Stomach (tissue), 4 donors: ENCODE data around the gene NMUR2.

ENCODE experiments used
- EP300 ChIP-seq: sonication (generic); formaldehyde crosslinking; IDR thresholded peaks from one replicate; pipeline ENCODE4 v1.6.1; 2017; ENCODE audit warnings: antibody characterized with exemption
- POLR2A ChIP-seq, 4 donors: fragments of 450-650 bp; IDR thresholded peaks; one replicate each; pipeline ENCODE4 v1.6.1; 2016; ENCODE audit warnings: antibody characterized with exemption in 4 of 4, control low read depth in 2 of 4, mild to moderate bottlenecking in 1 of 4, moderate library complexity in 1 of 4
- POLR2AphosphoS5 ChIP-seq, 3 donors: sonication (generic); formaldehyde crosslinking; IDR thresholded peaks; one replicate each; pipeline ENCODE4 v1.6.1; 2016; ENCODE audit warnings: antibody characterized with exemption in 3 of 3
- TF ChIP-seq, protein P1 (sequence below), 7 experiments: fragments of 450-650 bp in 4 of 7; fragments of 200-600 bp in 3 of 7; sonication (generic) in 3 of 7; IDR thresholded peaks; one replicate each; pipeline ENCODE4 v1.5.1; 2016 to 2019; ENCODE audit warnings: antibody characterized with exemption in 7 of 7, control low read depth in 2 of 7, mild to moderate bottlenecking in 1 of 7

DNA sequence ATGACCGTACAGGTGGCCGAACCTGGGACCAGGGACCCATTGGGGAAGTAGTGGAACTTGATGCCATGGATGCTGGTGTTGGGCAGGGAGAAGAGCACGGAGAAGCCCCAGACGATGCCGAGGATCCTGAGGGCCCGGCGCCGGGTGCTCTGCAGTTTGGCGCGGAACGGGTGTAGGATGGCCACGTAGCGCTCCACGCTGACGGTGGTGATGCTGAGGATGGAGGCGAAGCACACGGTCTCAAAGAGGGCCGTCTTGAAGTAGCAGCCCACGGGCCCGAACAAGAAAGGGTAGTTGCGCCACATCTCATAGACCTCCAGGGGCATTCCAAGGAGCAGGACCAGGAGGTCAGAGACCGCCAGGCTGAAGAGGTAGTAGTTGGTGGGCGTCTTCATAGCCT is 585 bp downstream of the NMUR2 start:
- TF ChIP-seq, protein P1, sequence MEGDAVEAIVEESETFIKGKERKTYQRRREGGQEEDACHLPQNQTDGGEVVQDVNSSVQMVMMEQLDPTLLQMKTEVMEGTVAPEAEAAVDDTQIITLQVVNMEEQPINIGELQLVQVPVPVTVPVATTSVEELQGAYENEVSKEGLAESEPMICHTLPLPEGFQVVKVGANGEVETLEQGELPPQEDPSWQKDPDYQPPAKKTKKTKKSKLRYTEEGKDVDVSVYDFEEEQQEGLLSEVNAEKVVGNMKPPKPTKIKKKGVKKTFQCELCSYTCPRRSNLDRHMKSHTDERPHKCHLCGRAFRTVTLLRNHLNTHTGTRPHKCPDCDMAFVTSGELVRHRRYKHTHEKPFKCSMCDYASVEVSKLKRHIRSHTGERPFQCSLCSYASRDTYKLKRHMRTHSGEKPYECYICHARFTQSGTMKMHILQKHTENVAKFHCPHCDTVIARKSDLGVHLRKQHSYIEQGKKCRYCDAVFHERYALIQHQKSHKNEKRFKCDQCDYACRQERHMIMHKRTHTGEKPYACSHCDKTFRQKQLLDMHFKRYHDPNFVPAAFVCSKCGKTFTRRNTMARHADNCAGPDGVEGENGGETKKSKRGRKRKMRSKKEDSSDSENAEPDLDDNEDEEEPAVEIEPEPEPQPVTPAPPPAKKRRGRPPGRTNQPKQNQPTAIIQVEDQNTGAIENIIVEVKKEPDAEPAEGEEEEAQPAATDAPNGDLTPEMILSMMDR (IDR thresholded peaks at IDR 0.05), result no peak
- TF ChIP-seq EP300, result no peak
- TF ChIP-seq POLR2A (IDR thresholded peaks at IDR 0.05), result no peak
- TF ChIP-seq POLR2AphosphoS5 (IDR thresholded peaks at IDR 0.05), result no peak
